DND-41 (cell line): ENCODE data around the gene CDHR2.

ENCODE experiments used
- ATAC-seq: fragments of 200-7000 bp; cut with Tn5 transposase; 3 replicates; pipeline ENCODE4 v1.9.1; 2021; ENCODE audit warnings: low read depth; ENCODE audit not compliant: insufficient read depth
- DNase-seq: peaks from one replicate; pipeline ENCODE4 v3.0.0-alpha.2; 2020
- H2AFZ ChIP-seq: 2 replicates; pipeline ENCODE4 v1.6.0; 2012; ENCODE audit warnings: low read depth, low read length
- H3K27ac ChIP-seq: 2 replicates; pipeline ENCODE4 v1.5.1; 2012; ENCODE audit warnings: low read length, inconsistent platforms
- H3K27me3 ChIP-seq: fragments of 200-600 bp; sonication (generic); 2 replicates; pipeline ENCODE4 v1.6.0; 2012; ENCODE audit warnings: low read length, mild to moderate bottlenecking, inconsistent platforms; ENCODE audit not compliant: insufficient read depth, poor library complexity
- H3K36me3 ChIP-seq: 2 replicates; pipeline ENCODE4 v1.5.1; 2012; ENCODE audit warnings: low read length, inconsistent platforms; ENCODE audit not compliant: insufficient read depth
- H3K4me1 ChIP-seq: 2 replicates; pipeline ENCODE4 v1.5.1; 2012; ENCODE audit warnings: mild to moderate bottlenecking, low read length; ENCODE audit not compliant: insufficient read depth
- H3K4me2 ChIP-seq: 2 replicates; pipeline ENCODE4 v1.6.0; 2012; ENCODE audit warnings: mild to moderate bottlenecking, moderate library complexity, low read length, inconsistent platforms; ENCODE audit not compliant: insufficient read depth
- H3K4me3 ChIP-seq, 2 experiments: fragments of 200-600 bp in 1 of 2; shearing (Covaris generic) in 1 of 2; 2 replicates each; pipeline ENCODE4 v1.5.1; 2012 to 2016; ENCODE audit warnings: inconsistent platforms in 2 of 2, low read length in 2 of 2, mild to moderate bottlenecking in 2 of 2, low read depth in 1 of 2, moderate library complexity in 1 of 2
- H3K79me2 ChIP-seq: 2 replicates; pipeline ENCODE4 v1.6.0; 2012; ENCODE audit warnings: low read length, inconsistent platforms; ENCODE audit not compliant: insufficient read depth
- H3K9ac ChIP-seq: 2 replicates; pipeline ENCODE4 v1.6.0; 2012; ENCODE audit warnings: low read depth, mild to moderate bottlenecking, inconsistent platforms, low read length, moderate library complexity
- H3K9me3 ChIP-seq: 2 replicates; pipeline ENCODE4 v1.5.1; 2012; ENCODE audit warnings: low read length, moderate library complexity, mild to moderate bottlenecking, inconsistent platforms; ENCODE audit not compliant: insufficient read depth, severe bottlenecking
- H4K20me1 ChIP-seq: 2 replicates; pipeline ENCODE4 v1.6.0; 2012; ENCODE audit warnings: low read length; ENCODE audit not compliant: insufficient read depth
- EZH2 ChIP-seq: IDR thresholded peaks from 3 replicates; pipeline ENCODE4 v1.6.1; 2012; ENCODE audit warnings: borderline replicate concordance, low read depth, mild to moderate bottlenecking, moderate library complexity, low read length, inconsistent platforms; ENCODE audit not compliant: severe bottlenecking
- TF ChIP-seq, protein P1 (sequence below): IDR thresholded peaks from 2 replicates; pipeline ENCODE4 v1.5.1; 2012; ENCODE audit warnings: borderline replicate concordance, low read length, moderate library complexity, mild to moderate bottlenecking; ENCODE audit not compliant: poor library complexity, severe bottlenecking; ENCODE audit errors: extremely low read depth

CDHR2 gene

DNA sequence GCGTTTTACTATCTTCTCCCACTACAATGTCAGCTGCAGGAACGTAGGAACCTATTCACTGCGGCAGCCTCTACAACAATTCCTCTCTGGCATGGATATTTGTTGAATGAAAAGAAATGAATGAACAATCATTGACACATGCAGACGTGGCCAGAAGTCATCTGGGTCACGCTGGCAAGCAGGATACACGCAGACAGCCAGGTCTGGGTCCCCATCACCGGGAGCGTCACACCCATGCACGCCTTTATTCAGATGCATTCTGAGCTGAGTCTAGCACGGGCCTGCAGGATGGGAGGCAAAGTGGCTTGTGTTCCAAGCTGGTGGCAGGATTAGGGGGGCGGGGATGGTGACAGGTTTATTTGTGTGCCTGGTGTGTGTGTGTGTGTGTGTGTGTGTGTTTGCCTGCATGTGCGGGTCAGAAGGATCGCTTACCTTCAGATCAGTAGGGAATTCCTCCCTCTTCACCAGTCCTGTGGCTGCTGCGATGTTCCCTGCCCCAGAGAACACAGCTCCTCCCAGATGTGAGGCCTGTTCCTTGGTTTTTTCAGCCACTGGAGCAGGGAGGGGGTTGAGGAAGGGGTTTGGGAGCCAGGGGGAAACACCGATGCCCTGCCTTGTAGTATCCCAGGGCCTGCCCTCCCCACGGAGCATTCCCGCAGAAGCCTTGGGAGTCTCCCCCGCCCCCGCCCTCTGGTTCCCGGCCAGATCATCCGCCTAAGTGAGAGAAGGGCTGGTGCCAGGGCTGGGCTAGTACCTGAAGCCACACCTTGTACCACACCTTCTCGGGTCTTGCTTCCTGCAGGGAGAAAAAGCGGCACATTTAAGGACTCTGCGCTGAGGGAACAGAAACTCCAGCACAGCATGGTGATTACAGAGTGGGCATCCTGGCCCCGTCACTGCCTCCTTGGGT lies 77.1 kb downstream of the CDHR2 start:
- H3K9me3 ChIP-seq = no peaks in the 10 kb centered on the region
- no peak overlapping the region for H2AFZ ChIP-seq
- no peaks in the 10 kb centered on the region for H3K79me2 ChIP-seq
- no peak overlapping the region for H3K27ac ChIP-seq
- TF ChIP-seq EZH2 = no peak
- TF ChIP-seq, protein P1, sequence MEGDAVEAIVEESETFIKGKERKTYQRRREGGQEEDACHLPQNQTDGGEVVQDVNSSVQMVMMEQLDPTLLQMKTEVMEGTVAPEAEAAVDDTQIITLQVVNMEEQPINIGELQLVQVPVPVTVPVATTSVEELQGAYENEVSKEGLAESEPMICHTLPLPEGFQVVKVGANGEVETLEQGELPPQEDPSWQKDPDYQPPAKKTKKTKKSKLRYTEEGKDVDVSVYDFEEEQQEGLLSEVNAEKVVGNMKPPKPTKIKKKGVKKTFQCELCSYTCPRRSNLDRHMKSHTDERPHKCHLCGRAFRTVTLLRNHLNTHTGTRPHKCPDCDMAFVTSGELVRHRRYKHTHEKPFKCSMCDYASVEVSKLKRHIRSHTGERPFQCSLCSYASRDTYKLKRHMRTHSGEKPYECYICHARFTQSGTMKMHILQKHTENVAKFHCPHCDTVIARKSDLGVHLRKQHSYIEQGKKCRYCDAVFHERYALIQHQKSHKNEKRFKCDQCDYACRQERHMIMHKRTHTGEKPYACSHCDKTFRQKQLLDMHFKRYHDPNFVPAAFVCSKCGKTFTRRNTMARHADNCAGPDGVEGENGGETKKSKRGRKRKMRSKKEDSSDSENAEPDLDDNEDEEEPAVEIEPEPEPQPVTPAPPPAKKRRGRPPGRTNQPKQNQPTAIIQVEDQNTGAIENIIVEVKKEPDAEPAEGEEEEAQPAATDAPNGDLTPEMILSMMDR = no peak
- no peak overlapping the region for H3K4me2 ChIP-seq
- H3K4me3 ChIP-seq = no peak overlapping the region
- H3K9ac ChIP-seq = no peak overlapping the region
- DNase-seq = no peak
- no peaks in the 10 kb centered on the region for H3K4me1 ChIP-seq
- no peak for ATAC-seq
- no peaks in the 10 kb centered on the region for H4K20me1 ChIP-seq
- no peaks in the 10 kb centered on the region for H3K36me3 ChIP-seq
- no peaks in the 10 kb centered on the region for H3K27me3 ChIP-seq

GRCh38 chr5:176626876-176627236 lies 77.7 kb downstream of the CDHR2 start:
- Histone ChIP-seq H3K27me3 (no peaks in the 10 kb centered on the region), H3K79me2 (no peaks in the 10 kb centered on the region), H3K36me3 (no peaks in the 10 kb centered on the region), H3K4me3 (no peak overlapping the region), H3K9me3 (no peaks in the 10 kb centered on the region), H2AFZ (no peak overlapping the region), H4K20me1 (no peaks in the 10 kb centered on the region), H3K4me1 (no peaks in the 10 kb centered on the region), H3K4me2 (no peak overlapping the region), H3K27ac (no peak overlapping the region), H3K9ac (no peak overlapping the region)
- ATAC-seq (no peak), DNase-seq (no peak)
- TF ChIP-seq EZH2 = no peak
- TF ChIP-seq, protein P1 = no peak

DNA sequence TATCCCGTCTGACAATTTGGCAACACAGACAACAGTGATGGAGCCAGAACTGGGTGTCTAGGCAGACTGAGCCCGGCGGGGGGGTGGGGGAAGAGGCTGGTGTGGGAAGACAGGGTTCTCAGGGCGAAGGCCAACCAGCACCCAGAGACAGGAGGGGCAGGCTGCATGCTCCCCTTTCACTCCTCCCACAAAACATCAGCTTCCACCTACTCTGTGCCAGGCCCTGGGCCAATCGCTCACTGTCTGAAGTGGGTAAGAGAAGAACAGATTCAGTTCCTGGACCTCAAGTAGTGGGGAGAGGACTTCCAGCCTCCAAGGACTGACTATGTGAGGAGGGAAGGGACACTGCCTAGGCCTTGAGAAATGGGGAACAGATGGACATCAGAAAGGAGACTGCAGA lies 78.4 kb downstream of the CDHR2 start:
- TF ChIP-seq, protein P1 = no peak
- no peak for TF ChIP-seq EZH2
- ATAC-seq = no peak

More for the DNA sequence above, 78.4 kb downstream of the CDHR2 start:
- Histone ChIP-seq H3K4me3 (no peak overlapping the region), H3K27me3 (no peaks in the 10 kb centered on the region), H2AFZ (no peak overlapping the region), H3K4me2 (no peak overlapping the region), H3K9ac (no peak overlapping the region), H4K20me1 (no peaks in the 10 kb centered on the region), H3K9me3 (no peaks in the 10 kb centered on the region), H3K36me3 (no peaks in the 10 kb centered on the region), H3K4me1 (no peaks in the 10 kb centered on the region), H3K27ac (no peak overlapping the region), H3K79me2 (no peaks in the 10 kb centered on the region)
- no peak for DNase-seq
